Measurements from ENCODE around the gene MYH9.

MYH9 gene

DNA sequence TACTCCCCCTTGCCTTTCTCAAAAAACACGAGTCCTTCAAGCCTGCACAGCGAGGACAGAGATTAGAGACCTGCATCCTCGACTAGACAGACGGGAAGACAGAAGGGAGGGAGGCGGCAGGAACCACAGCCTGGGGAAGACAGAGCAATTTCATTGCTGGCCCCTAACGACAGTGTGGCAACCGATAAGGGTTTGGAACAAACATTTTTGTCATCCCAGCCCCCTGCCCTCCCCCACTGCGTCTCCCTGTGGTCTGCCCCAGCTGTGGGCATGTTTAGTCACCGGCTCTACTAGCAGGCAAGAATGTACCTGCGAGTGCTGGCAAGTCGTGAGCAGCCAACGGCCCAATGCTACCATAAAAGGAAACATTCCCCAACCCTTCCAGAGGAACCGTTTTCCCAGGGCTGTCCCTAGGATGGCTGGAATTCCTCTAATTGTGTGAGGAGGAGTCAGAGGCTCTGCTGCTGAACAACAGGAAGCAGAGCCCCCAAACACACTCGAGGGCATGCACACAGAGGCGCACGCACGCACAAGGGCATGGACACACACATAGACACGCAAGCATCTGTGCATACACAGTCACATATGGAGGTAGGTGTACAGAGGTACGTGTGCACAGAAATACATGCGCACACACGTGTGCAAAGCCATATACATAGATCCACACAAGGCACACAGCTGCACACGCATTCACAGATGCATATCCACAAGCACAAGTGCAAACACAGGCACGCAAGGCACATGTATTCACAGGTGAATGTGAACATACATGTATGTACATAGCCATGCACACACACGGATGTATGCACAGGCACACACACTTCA lies 58.3 kb downstream of the MYH9 start:
- peak; percentile 85 for DNase-seq

DNA sequence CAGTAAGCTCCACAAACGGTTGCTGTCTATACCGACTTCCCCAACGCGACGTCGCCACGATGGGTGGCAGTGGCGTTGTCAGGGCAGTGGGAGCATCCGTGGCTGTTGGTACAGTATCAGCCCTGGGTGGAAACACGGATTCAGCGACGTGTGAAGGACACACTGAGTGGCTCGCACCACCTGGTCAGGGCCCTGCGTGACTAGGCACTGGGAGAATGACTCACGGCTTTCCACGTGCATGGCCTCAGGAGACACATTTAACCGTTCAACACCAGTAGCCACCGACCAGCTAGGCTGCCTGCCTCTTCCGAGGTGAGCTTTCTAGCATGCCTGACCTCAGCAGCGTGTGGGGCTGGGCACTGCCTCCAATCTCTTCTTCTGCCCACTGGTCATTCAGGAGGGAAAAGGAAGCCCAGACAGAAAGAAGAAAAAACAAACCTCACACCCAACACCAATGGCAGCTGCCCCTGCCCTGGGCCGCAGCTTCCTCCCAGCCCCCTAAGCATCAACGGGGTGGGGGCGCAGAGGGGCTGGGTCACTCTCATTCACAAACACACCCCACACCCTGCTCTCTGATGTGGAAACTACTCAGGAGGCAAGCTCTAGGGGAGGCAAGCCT lies 59.0 kb downstream of the MYH9 start:
- DNase-seq = peak; percentile 63

DNA sequence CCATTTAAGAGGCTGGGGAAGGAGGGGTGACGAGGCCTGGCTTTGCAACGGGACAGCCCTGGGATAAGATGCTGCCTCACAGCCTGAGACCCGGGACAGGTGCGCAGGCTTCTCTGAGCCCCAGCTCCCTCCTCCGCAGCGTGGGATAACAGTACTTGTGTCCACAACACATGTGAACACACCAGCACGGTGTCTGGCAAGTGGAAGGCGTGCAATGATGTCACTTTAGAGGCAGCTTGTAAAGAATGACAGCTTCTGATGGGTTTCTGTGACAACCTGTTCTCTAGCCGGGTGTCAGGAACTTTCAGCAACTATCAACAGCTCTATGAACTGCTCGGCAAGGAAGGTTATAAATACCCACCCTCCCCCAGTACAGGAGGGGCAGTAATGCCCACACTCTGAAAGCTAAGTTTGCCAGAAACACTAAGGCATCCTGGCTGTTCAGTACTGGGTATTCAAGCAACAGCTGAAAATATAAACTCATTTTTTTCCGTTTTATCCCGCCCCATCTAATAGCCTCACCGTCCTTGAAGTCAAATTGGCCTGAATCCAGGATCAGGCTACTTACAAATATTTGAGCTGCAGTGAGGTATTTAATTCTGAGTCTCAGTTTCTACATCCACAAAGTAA lies 59.7 kb downstream of the MYH9 start:
- DNase-seq = peak; percentile 33

DNA sequence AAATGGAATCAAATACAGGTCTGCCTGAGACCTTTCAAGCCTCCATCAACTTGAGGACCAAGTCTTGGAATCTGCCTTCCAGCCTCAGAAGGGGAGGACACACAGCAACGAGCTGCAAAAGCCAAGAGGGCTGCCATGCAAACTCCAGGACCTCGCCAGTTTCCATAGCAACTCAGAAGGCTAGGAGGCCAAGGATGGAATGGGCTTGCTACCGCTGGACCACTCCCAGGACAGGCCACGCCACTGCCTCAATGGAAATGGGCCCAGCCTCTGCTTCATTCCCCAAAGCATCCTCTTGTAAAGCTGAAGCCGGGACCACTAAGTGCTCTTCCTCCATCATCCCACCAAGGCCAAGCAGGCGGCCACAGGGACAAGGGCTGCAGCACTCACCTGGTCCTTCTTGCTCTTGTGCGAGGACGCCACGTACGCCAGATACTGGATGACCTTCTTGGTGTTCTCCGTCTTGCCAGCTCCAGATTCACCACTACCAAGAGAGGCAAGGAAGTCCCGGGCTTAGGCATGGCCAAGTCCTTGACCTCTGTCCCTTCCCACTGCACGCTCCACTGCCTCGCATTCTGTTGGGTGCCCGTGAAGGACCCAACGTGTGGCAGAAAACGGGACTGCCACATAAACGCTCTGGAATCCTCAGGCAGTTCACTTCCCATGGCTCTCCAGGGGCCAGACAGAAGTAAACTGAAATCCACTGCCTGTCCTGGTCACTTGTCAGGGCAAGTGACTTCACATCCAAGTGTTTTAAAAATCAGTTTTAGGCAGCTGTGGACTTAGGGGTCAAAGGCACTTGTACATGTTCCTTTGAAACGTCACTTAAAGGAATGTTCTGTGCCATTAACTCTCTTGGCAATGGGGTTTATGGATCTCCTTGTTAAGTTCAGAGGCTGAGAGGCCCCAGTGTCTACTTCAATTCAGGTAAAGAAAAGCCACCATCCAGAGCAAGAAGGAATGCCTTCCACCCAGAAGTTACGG lies 61.3 kb downstream of the MYH9 start:
- DNase-seq = no peak

DNA sequence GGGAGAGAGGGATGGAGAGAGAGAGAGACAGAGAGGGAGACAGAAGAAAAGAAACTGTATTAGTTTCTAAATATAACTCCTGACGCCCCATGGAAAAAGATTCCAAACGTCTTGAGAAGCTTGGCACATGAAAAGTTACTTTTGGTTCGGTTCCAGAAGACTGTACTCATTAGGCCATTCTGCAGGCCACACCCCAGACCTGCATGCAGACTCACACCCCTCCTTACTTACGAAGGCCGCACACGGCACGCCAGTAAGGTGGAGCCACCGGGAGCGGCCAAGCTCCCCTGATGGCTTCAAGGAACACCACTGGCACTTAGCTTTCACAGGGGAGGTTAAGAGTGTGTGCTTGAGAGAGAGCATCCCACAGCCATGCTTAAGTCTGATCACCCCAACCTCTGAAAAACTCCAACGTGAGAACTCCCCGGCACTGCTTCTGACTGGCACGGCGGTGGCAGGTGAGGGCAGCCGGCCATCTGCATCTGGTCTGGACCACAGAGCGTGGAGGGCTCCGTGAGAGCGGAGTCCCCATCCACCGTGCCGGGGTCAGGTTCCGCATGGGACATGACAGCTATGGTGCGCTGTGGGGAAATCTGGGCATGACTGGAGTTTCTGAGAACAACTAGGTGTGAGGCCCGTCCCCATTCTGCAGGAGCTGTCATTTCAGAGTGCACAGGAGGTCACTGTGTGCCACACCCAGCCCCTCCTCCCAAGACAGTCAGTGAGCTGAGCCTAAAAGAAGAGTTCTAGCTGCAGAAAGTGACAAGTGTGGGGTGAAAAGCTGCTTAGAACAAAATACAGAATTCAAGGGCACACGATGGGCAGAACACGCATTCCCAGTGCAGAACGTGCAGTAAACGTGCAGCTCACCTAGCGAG lies 62.4 kb downstream of the MYH9 start:
- no peak for DNase-seq

DNA sequence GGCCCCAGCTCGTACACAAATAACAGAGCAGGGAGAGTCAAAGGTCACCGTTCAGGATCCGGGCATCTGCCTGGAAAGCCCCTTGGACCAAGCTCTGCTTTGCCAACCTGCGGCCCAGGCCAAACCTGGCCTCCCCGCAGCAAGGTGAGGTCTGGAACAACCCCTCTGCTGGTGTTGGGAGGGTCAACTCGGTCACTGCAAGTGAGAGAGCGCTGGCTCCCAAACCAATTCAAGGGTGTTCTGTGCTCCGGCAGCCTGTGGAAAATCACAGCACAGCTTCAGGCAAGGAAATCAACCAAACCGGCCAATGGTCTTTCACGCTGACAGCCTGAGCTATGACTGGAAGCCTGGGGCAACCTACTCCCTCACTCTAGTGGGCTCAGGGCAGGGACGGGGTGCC lies 63.4 kb downstream of the MYH9 start:
- DNase-seq = no peak

DNA sequence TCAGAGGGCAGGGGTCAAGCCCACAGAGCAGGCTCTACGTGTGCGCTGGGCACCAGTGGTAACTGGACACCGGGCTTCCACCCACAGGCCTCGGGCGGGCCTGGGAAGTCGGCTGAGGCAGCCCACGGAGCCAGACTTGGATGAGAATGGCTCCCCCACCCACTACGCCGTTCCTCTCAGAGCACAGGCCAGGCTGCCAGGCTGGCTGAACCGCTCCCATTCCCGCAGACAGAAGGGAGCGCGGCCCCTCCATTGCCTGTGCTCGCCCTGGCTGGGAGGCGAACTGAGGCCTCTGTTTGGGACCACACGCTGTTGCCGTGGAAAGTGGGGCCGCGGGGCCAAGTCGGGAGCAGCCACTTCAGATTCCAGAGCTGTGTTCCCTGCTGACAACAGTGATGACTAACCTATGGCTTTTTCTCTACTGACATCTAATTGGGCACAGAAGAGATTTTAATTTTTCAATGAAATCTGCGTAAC lies 63.9 kb downstream of the MYH9 start:
- DNase-seq = no peak

DNA sequence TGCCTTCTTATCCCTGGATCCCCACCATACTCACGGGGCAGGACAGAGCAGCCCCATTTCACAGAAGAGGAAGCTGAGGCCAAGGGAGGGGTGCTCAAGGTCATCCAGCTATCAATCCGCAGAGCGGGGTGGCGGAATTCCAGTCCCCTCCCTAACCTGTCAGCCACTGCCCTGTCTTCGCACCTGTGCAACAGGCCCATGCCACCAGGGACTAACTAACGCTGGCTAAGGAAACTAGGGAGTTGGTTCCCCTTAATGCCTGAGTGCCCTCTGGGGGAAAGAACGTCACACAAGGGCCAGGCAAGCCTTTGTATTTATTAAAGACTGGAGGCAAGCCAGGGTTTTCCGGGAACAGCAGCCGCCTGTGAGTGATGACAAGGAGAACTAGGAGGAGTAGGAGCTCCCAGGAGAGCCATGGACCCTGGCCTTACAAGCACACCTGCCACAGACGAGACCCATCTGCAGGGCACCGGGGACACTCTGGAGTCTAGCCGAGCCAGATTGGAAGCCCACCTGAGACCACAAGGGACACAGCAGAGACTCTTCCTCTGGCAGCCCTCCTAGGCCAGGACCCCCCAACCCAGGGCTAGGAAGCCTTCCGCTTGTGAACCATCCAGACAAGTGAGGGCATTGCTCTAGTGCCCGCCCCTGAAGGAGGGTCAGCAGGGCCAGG lies 64.4 kb downstream of the MYH9 start:
- no peak for DNase-seq

DNA sequence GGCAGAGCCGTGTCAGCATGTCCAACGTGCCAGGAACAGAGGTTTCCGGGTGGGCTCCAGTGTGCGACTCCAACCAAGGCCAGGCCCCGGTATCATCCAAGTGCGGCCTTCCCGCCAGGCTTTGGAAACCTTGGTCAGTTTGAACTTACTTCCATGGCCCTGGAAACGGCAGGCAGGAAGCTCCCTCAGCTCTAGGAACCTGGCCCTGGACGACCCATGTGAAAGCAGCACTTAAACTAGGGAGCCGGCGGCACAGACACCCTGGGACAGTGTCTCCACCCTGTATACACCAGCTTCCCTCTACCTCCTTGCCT lies 65.2 kb downstream of the MYH9 start:
- DNase-seq = no peak

DNA sequence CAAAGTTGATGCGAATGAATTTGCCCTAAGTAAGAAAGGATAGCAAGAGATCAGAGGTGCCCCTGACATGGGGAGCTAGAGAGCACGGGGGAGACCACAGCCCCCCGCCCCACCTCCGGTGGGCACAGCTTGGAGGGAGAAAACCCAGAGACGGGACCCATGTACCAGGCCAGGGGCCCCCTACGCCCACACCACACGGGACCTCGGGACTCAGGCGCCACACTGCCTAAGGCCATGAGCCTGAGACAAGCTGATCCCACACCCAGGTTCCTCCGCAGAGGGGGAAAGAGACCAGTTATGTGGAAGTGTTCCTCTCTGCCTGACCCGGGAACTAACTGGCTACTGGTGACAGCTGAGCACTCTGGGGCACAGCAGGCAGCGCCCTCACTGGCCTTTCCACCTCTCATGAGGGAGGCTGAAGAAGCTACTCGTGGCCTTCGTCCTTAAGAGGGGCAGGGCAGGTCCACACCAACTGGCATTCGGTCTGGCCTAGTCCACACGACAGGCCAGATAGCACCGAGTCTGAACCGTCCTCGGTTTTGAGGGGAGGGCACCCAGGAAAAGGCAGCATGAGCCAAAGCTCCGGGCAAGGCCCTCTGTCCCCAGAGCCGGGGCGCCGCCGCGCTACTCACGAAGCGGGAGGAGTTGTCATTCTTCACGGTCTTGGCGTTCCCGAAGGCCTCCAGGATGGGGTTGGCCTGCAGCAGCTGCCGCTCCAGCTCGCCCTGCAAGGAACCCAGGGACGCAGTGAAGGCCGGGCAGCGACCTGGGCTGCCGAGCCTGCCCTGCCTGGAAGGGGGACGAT lies 65.8 kb downstream of the MYH9 start:
- DNase-seq = no peak

DNA sequence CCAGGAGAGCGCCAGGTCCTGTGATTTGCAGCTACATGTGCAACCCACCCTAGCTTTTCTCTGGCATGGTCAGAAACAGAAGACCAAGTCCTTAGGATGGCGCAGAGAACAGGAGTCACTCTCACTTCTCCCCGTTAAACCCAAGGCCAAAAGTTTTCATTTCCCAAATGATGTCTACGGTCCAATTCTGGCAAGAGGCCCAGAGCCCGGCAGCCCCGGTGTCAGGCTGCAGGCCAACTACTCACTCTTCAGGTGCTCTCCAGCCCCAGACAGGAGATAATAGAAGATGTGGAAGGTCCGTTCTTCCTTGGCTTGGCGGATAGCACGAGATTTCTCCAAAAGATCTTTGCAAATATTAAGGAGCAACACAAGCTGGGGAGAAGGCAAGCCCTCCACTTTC lies 67.2 kb downstream of the MYH9 start:
- DNase-seq = no peak

DNA sequence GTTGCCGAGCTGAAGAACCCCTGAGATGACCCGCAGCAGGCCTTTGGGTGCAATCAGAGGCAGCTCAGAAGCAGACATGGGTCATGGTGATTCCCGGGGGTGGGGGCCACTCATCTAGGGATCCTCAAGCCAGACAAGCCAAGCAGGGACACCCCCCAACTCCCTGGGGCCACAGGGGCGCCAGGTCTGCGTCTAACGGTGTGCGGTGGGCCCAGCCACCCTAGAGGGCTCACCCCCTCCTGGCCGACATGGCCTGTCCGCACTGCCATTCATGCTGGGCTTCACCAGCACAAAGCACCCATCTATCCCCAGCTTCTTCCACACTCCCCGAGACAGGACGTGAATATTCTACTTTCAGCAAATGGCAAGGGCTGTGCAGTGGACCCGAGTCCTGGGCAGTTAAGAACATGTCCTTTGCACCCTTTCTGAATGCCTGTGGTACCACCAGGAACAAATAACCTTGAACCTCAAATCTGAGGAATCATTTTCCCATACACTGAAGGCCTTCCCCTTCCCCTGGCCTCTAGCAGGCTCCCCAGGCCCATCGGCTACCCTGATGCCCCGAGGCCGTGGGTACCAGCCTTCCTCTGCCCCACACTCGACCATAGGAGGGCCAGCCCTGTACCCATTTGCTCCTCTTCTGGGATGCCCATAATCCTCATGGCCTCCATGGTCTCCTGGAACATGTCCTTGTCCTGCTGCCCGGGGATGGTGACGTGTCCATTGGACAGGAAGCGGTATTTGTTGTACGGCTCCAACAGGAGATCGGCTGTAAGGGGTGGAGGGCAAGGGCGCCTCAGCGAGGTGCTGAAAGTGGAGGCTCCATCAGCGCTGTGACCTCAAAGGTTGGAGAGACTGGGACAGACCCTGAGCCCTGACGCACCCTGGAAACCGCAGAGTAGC lies 67.9 kb downstream of the MYH9 start:
- no peak for DNase-seq

DNA sequence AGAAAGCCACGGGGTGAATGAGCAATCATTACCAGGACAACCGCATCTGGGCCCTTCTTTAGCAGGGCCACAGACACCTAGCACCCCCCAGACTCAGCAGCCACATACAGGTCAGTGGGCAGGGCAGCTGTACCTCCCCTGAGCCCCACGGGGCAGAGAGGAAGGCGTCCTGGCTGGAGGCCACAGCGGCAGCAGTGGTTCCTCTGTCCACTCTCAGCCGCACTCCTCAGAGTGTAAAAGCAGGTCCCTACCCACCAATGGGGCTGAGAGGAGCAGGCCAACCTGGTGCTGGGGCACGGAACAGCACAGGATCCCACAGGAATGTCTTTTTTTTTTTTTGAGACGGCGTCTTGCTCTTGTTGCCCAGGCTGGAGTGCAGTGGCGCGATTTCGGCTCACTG lies 69.3 kb downstream of the MYH9 start:
- DNase-seq = no peak

DNA sequence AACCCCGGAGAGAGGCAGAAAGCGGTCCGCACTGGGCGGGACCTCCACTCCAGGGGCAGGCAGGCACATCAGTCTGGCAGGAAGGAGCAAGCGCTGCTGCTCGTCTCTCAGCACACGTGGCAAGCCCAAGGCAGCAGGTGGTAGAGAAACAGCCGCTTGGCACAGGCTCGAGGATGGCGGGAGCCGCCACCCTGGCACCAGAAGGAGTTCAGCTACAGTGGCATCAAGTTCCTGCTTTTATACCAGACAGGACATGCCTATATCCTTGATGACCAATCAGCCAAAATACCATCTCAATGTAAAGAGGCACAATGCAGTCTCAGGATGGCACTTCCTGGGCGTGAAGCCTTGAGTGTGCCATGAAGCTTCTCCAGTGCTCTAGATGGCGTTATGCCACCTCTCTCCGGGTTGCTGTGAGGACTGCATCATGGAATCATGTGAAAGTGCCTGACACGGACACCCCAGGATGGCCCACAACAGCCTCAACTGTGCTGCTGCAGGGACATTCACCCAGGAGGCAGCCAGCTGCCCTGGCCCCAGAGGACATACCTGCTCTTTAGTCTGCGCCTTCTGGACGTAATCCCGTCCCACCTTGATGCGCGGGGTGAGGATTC lies 70.0 kb downstream of the MYH9 start:
- DNase-seq = no peak

DNA sequence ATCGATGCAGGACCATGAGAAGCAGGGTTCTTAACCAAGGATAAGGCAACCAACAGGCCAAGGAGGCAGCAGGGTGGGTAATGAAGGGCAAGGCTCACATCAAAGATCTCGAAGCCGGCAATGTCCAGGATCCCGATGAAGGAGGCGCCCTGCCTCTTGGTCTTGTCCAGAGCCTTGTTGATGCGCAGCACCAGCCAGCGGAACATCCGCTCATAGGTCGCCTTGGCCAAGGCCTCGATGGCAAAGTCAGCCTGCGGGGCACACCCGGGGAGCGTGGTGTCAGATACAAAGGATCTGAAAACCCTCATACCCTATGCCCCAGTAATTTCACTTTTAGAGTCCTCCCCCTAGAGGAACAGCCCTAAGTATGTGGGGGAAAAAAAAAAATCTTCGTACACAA lies 71.3 kb downstream of the MYH9 start:
- DNase-seq = no peak

DNA sequence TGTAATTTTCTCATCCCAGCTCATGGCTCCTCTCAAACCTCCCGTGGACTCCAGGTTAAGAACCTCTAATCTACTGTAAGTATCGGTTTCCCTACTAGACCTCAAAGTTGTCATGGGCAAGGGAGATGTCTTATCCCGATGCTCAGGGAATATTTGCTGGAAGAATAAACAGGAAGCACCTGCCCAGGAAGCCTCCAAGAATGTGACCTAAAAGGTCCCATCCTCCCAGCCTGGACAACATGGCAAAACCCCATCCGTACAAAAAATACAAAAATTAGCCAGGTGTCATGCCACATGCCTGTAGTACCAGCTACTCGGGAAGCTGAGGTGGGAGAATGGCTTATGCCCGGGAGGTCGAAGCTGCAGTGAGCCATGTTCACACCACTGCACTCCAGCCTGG lies 72.4 kb downstream of the MYH9 start:
- no peak for DNase-seq

DNA sequence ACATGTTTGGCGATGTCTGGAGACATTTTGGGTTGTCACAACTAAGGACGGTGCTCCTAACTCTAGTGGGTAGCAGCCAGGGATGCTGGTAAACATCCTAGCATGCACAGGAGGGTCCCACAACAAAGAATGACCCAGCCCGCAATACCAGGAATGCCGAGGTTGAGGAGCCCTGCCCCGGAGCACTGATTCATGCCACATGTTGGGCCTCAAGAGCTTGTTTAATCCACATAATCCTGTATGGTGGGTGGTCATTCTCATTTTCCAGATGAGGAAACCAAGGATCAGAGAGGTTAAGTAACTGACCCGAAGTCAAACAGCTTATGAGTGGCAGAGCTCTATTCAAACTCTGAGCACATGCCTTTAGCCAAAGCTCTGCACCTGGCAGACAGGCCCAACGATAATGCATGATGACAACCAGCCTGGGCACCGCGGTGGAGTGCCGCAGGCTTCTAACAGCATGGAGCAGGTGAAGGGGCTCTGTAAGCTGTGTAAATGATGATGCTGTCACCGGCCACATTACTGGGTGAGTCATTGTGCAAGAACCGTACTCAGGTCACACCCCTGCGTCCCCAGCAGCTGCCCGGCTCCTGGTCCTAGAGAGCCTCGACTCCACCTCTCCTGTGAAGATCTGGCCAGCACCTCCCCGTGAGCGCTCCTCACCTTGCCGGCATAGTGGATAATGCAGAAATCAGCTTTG lies 76.2 kb downstream of the MYH9 start:
- no peak for DNase-seq

DNA sequence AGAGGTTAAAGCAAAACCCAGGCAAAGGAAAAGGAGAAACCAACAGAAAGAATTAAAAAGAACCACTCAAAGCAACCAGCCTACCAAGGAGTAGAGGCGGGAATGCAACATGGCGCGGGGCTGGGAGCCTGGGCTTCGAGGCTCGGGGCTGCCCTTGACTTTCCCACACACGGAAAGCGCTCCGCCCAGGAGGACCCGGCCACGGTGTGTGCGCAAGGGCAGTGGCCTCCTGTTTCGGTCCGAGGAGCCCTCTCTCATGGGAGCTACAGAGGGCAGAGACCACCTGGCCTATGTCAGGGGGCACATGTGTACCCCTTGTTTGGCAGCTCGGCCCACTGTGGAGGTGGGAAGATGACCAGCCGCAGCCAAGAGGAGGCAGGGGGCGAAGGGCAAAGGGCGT lies 78.9 kb downstream of the MYH9 start:
- no peak for DNase-seq

Measured in activated T-cell treated with anti-CD3 and anti-CD28 coated beads, Interleukin-2, amount 50 U/mL, for 1 hour (primary cell).